ENCODE measurements around the gene DOCK11. TPM values are rescaled to one million over a fixed set of nuclear protein-coding genes. Genes with fewer than 3 reads are reported as not detected.

Gene DOCK11
- total and polyA plus RNA-seq, 2 donors (not counting 3 experiments of a cell fraction or from before 2014, with no cell fraction given) = 0.37 to 0.86 TPM

DNA sequence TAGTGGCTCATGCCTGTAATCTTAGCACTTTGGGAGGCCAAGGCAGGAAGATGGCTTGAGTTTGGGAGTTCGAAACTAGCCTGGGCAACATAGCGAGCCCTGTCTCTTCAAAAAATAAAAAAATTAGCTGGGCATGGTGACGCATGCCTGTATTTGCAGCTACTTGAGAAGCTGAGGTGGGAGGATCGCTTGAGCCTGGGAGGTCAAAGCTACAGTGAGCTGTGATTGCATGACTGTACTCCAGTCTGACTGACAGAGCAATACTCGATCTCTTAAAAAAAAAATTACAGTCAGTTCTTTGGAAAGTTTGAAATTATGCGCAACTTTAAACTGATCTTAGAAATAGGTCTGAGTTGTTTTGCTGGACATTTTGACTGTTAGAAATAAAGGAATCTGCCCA, 55.8 kb downstream of the DOCK11 start:
- Histone ChIP-seq H3K4me2 (ENCODE audit: insufficient read depth, low read length) (no peak overlapping the region), H3K4me1 (ENCODE audit: control insufficient read depth, extremely low read depth, insufficient read depth, low read length) (no peaks in the 10 kb centered on the region), H3K4me3 (replicated peaks in 1 of 3; ENCODE audit: insufficient read depth in 1 of 3, low read depth in 1 of 3, low read length in 3 of 3) (no peak overlapping the region), H3K27ac (ENCODE audit: insufficient read depth, low read depth, low read length) (no peak overlapping the region), H3K36me3 (ENCODE audit: control insufficient read depth in 2 of 2, extremely low read depth in 1 of 2, insufficient read depth in 2 of 2, low read length in 2 of 2) (no peaks in the 10 kb centered on the region), H3K9me1 (replicated peaks; ENCODE audit: control insufficient read depth, extremely low read depth, insufficient read depth, low read length) (no peaks in the 10 kb centered on the region), H3K9me3 (replicated peaks; ENCODE audit: control insufficient read depth, insufficient read depth, low read length) (no peaks in the 10 kb centered on the region), H2AFZ (ENCODE audit: low read depth, low read length) (no peak overlapping the region), H3K9ac (replicated peaks; ENCODE audit: extremely low read depth, insufficient read depth, low read length) (no peak overlapping the region), H3K27me3 (ENCODE audit: control insufficient read depth in 2 of 2, insufficient read depth in 2 of 2, low read length in 2 of 2) (no peaks in the 10 kb centered on the region), H3K79me2 (ENCODE audit: control insufficient read depth, insufficient read depth, low read length) (no peaks in the 10 kb centered on the region), H4K20me1 (replicated peaks; ENCODE audit: control insufficient read depth, extremely low read depth, insufficient read depth, low read length) (no peaks in the 10 kb centered on the region)
- POLR2A ChIA-PET = no interaction called here
- intact Hi-C loops (cut with micrococcal nuclease) (no loop called here), dilution Hi-C loops (cut with MboI; ENCODE audit: extremely low pct_ligation_motif_present, low sequenced_read_pairs) (no loop called here)
- DNase-seq (ENCODE audit: low read depth, low spot score) = no peak
- no peak for FAIRE-seq
- BruUV-seq (replicated peaks) = no TSS peak
- CTCF ChIA-PET = no interaction called here
- TF ChIP-seq JUN (IDR thresholded peaks at IDR 0.05; ENCODE audit: borderline replicate concordance, insufficient read depth, insufficient read length, low read depth) (no peak), FOS (IDR thresholded peaks at IDR 0.05; ENCODE audit: borderline replicate concordance, insufficient read depth, low read length) (no peak), EZH2 (IDR thresholded peaks at IDR 0.05; ENCODE audit: borderline replicate concordance, low read depth, low read length, severe bottlenecking) (no peak), POLR2AphosphoS5 (IDR thresholded peaks at IDR 0.05; ENCODE audit: insufficient read depth, low read depth, low read length) (no peak), GATA2 (IDR thresholded peaks at IDR 0.05; ENCODE audit: insufficient read depth, insufficient read length, low read depth, low read length) (no peak), MYC (IDR thresholded peaks at IDR 0.05; ENCODE audit: low read depth, low read length) (no peak)
- TF ChIP-seq, protein P1, sequence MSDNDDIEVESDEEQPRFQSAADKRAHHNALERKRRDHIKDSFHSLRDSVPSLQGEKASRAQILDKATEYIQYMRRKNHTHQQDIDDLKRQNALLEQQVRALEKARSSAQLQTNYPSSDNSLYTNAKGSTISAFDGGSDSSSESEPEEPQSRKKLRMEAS (IDR thresholded peaks at IDR 0.05; ENCODE audit: insufficient read depth, insufficient read length) = no peak
- TF ChIP-seq, protein P2, sequence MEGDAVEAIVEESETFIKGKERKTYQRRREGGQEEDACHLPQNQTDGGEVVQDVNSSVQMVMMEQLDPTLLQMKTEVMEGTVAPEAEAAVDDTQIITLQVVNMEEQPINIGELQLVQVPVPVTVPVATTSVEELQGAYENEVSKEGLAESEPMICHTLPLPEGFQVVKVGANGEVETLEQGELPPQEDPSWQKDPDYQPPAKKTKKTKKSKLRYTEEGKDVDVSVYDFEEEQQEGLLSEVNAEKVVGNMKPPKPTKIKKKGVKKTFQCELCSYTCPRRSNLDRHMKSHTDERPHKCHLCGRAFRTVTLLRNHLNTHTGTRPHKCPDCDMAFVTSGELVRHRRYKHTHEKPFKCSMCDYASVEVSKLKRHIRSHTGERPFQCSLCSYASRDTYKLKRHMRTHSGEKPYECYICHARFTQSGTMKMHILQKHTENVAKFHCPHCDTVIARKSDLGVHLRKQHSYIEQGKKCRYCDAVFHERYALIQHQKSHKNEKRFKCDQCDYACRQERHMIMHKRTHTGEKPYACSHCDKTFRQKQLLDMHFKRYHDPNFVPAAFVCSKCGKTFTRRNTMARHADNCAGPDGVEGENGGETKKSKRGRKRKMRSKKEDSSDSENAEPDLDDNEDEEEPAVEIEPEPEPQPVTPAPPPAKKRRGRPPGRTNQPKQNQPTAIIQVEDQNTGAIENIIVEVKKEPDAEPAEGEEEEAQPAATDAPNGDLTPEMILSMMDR (IDR thresholded peaks at IDR 0.05; ENCODE audit: extremely low read depth in 1 of 2, insufficient read depth in 1 of 2, low read depth in 1 of 2, low read length in 2 of 2) = no peak
